SJCRH30 (cell line): Measurements from ENCODE around the gene PLEKHA1. TPM values are rescaled to one million over a fixed set of nuclear protein-coding genes. Genes with fewer than 3 reads are reported as not detected.

Experiments used
- DNase-seq, 2 experiments: peaks; one replicate each; pipeline ENCODE4 v3.0.0-alpha.2; 2015 to 2020
- H3K27ac ChIP-seq: fragments of 250-450 bp; sonication (Bioruptor Pico); 2 replicates; pipeline ENCODE4 v1.5.1; 2020; ENCODE audit warnings: mild to moderate bottlenecking, moderate library complexity
- H3K27me3 ChIP-seq: fragments of 250-450 bp; sonication (Bioruptor Pico); 2 replicates; pipeline ENCODE4 v1.5.1; 2020; ENCODE audit warnings: mild to moderate bottlenecking, moderate library complexity
- H3K36me3 ChIP-seq: fragments of 250-450 bp; sonication (Bioruptor Pico); 2 replicates; pipeline ENCODE4 v1.5.1; 2020; ENCODE audit warnings: mild to moderate bottlenecking, moderate library complexity
- H3K4me1 ChIP-seq: fragments of 250-450 bp; sonication (Bioruptor Pico); 2 replicates; pipeline ENCODE4 v1.5.1; 2020; ENCODE audit warnings: mild to moderate bottlenecking, moderate library complexity
- H3K4me3 ChIP-seq: fragments of 250-450 bp; sonication (Bioruptor Pico); 2 replicates; pipeline ENCODE4 v1.5.1; 2020; ENCODE audit warnings: mild to moderate bottlenecking, moderate library complexity
- H3K9me3 ChIP-seq: fragments of 250-450 bp; sonication (Bioruptor Pico); replicated peaks from 2 replicates; pipeline ENCODE4 v1.5.1; 2020; ENCODE audit warnings: mild to moderate bottlenecking, moderate library complexity
- total RNA-seq: library from RNA; depleted of rRNA; stranded (reverse); fragments of >200 nt; shearing (Covaris generic); gene quantifications from 2 replicates; pipeline ENCODE4 v1.2.3, GENCODE V29; 2014

The PLEKHA1 gene
- total RNA-seq, 1 experiment from 2014 or later: 31.9 TPM

DNA sequence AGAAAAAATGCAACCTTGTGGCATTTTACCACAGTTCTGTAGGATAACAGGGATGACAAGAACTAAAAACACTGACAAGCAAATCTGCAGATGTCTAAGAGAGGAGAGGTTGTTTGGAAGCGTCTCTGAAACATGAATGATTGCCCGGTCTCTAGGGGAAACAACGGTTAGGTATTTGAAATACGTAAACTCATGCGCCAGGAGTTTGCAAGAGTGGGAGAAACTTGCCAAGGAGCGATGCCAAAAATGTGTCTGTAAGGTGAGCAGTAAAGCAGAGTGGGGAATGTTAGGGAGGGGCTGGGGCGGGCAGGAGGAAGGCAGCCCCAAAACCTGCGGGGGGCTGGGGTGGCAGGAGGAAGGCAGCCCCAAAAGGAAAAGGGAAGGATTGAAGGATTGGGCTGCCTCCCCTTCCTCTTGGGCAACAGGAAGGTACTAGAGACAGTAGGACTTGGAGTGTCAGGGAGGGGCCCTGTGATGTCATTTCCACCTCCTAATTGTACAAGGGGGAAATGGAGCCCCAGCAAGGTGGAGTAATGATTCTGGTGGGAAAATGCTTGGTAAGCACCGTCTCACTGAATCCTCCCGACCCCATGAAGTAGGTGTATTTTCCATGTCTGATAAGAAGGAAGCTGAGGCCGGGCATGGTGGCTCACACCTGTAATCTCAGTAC is 33.2 kb upstream of the PLEKHA1 start:
- no peak overlapping the region for H3K27ac ChIP-seq
- H3K27me3 ChIP-seq: 0 out of 2 replicates have a peak, but pooled peaks cover 4% of the 10 kb centered on the region
- H3K36me3 ChIP-seq: no peaks in the 10 kb centered on the region
- DNase-seq: no peak
- H3K4me1 ChIP-seq: no peaks in the 10 kb centered on the region
- H3K4me3 ChIP-seq: no peak overlapping the region
- H3K9me3 ChIP-seq: no peaks in the 10 kb centered on the region

DNA sequence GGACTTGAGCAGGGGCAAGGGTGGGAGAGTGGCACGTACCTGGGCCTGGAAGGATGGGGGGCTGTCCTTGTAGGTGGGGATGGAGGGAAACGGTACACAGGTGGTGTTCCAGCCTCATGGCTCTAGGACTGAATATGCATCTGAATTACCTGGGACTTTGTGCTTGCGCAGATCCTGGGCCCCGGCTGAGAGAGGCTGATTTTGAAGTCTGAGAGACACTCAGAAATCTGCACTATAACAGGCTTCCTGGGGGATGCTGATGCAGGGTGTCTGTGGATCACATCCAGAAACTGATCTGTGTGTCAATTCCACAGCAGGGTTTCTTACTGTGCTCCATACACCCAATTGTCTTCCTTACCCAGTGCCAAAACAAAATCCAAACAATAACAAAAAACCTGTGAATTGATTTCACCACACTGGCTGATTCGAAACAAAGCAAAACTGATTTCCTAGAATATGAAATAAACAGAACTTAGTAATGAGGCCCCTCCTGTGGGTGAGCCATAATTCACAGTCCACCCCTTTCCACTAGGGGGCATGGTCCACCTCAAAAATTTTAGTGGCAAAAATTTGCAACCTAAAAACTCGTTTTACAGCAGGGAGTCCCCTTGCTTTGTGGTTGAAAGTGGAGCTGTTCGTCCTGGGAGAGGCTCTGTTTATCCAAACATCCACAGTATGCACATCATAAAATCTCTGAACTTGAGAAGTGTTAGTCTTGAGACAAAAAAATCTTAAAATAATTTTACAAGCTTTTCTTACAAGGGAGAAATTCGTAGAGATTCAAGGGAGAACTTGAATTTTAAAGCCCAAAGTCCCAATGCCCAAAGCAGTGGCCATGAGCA is 32.0 kb upstream of the PLEKHA1 start:
- H3K9me3 ChIP-seq: no peaks in the 10 kb centered on the region
- peak; percentile 36 to 68 for DNase-seq

GRCh38 chr10:122343135-122343800 is 31.2 kb upstream of the PLEKHA1 start:
- 0 out of 2 replicates have a peak, but pooled peaks cover 4% of the 10 kb centered on the region for H3K27me3 ChIP-seq
- H3K9me3 ChIP-seq: no peaks in the 10 kb centered on the region
- H3K4me1 ChIP-seq: no peaks in the 10 kb centered on the region
- no peak overlapping the region for H3K4me3 ChIP-seq
- DNase-seq: no peak
- H3K27ac ChIP-seq: no peak overlapping the region
- H3K36me3 ChIP-seq: no peaks in the 10 kb centered on the region

More for the DNA sequence above, 32.0 kb upstream of the PLEKHA1 start:
- Histone ChIP-seq H3K4me1 (no peaks in the 10 kb centered on the region), H3K27ac (no peak overlapping the region), H3K4me3 (no peak overlapping the region), H3K27me3 (0 out of 2 replicates have a peak, but pooled peaks cover 4% of the 10 kb centered on the region), H3K36me3 (no peaks in the 10 kb centered on the region)

GRCh38 chr10:122343936-122344335 is 30.6 kb upstream of the PLEKHA1 start:
- Histone ChIP-seq H3K4me1 (no peaks in the 10 kb centered on the region), H3K27ac (no peak overlapping the region), H3K27me3 (0 out of 2 replicates have a peak, but pooled peaks cover 4% of the 10 kb centered on the region), H3K4me3 (no peak overlapping the region), H3K9me3 (no peaks in the 10 kb centered on the region), H3K36me3 (no peaks in the 10 kb centered on the region)
- DNase-seq: no peak

GRCh38 chr10:122344741-122345258 is 29.7 kb upstream of the PLEKHA1 start:
- no peaks in the 10 kb centered on the region for H3K9me3 ChIP-seq

DNA sequence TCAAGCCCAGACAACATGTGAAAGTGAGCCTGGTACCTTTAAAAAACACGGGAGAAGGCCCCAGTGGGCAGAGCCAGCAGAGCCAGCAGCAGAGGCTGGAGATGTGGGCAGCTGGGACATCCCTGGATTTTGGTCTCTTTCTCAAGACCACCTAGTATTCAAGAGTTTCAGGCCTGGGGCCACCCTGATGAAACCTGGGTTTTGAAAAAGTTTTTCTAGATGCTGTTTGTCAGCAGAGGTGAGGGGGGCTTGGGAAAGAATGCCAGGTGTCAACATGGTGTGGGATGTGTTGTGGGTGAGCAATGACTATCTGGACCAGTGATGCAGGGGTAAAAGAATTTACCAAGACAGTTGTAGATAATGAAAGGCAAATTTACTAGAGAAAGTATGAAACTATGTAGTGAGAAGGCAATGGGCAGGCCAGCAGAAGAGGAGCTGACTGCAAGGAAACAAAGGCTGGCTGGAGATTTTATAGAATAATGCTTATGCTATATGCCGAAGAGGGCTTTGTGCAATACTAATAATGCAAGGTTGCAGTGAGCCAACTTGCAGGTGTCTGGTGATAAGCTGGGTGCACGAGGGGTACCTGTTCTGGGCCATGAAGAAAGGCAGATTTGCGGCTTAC is 28.1 kb upstream of the PLEKHA1 start:
- Histone ChIP-seq H3K36me3 (no peaks in the 10 kb centered on the region), H3K9me3 (no peaks in the 10 kb centered on the region), H3K4me3 (no peak overlapping the region), H3K27me3 (no peaks in the 10 kb centered on the region), H3K27ac (no peak overlapping the region), H3K4me1 (no peaks in the 10 kb centered on the region)
- DNase-seq: no peak

More at GRCh38 chr10:122344741-122345258, 29.7 kb upstream of the PLEKHA1 start:
- Histone ChIP-seq H3K27ac (no peak overlapping the region), H3K27me3 (0 out of 2 replicates have a peak, but pooled peaks cover 2% of the 10 kb centered on the region), H3K4me3 (no peak overlapping the region), H3K36me3 (no peaks in the 10 kb centered on the region), H3K4me1 (no peaks in the 10 kb centered on the region)
- no peak for DNase-seq

- H3K27me3 ChIP-seq: 0 out of 2 replicates have a peak, but pooled peaks cover 3% of the 10 kb centered on the region
- DNase-seq: no peak
- no peaks in the 10 kb centered on the region for H3K36me3 ChIP-seq
- no peaks in the 10 kb centered on the region for H3K9me3 ChIP-seq
- H3K27ac ChIP-seq: no peak overlapping the region
- H3K4me3 ChIP-seq: no peak overlapping the region
- no peaks in the 10 kb centered on the region for H3K4me1 ChIP-seq
Observed at GRCh38 chr10:122347170-122347841, 27.2 kb upstream of the PLEKHA1 start.

DNA sequence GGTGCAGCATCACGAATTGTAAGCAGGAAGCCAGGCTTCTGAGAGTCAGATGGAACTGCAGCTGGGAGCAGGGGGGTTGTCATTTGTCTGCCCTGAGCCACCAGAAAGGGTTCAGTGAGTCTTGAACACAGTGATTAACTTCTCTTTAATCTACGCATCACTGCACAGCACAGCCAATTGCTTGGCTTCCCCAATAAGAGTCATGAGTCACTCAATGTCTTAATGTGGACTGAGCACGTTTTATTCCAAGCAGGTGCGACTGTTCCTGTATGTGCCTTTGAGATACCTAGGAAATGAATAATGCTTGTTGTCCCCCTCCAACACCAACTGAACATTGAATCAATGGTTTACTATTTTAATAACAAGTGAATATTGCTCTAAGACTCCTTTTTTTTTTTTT is 26.0 kb upstream of the PLEKHA1 start:
- Histone ChIP-seq H3K4me3 (no peak overlapping the region), H3K36me3 (no peaks in the 10 kb centered on the region), H3K27ac (no peak overlapping the region), H3K9me3 (no peaks in the 10 kb centered on the region), H3K27me3 (peaks cover 12% of the 10 kb centered on the region; the same call in 1 of the 2 replicates), H3K4me1 (no peaks in the 10 kb centered on the region)
- no peak for DNase-seq

- Histone ChIP-seq H3K27ac (no peak overlapping the region), H3K27me3 (peaks cover 13% of the 10 kb centered on the region; the same call in 1 of the 2 replicates), H3K9me3 (no peaks in the 10 kb centered on the region), H3K4me1 (no peaks in the 10 kb centered on the region), H3K4me3 (no peak overlapping the region), H3K36me3 (no peaks in the 10 kb centered on the region)
- DNase-seq: no peak
Observed at GRCh38 chr10:122348935-122349361, 25.6 kb upstream of the PLEKHA1 start.

DNA sequence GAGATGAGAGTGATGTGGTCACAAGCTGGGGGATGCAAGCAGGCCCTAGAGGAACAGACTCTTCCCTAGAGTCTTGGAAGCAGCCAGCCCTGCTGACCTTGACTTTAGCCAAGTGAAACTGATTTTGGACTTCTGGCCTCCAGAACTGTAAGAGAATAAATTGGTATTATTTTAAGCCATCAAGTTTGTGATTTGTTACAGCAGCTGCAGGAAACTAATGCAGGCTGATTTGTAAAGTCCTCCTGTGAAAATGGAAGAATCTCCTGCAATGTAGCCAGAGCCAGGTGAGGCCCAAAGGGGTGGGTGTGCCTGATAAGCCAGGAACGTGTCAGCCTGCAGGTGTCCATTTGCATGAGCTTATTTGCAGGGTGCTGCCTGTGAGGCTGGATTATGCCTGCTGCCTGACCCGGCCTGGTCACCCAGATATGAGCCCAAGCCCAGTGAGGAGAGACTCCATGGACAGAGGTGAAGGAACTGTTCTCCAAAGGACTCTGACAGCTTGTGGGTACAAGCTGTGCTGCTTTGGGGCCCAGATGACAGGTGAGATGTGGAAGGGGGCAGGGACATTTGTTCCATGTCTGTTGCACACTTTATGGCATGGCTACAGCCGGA is 24.6 kb upstream of the PLEKHA1 start:
- no peak for DNase-seq
- Histone ChIP-seq H3K27ac (no peak overlapping the region), H3K27me3 (peaks cover 13% of the 10 kb centered on the region; the same call in 1 of the 2 replicates), H3K36me3 (no peaks in the 10 kb centered on the region), H3K4me1 (no peaks in the 10 kb centered on the region), H3K4me3 (no peak overlapping the region), H3K9me3 (no peaks in the 10 kb centered on the region)

DNA sequence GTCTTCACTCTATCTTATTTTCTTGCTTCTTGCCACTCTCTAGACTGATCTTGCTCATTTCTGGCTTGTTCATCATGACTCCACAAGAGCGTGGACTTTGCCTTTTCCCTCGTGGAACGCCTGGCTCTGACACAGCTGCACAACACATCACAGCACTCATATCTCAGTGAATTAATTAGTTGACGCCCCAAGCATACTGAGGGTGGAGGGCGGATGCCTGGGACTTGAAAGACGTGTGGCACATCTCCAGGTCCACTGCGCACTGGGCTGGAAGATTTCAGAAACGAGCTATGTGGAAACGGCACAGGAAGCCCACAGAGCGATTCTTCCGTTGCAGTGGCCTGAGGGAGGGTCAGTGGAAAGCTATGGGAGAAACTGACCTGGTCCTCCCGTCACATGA is 23.6 kb upstream of the PLEKHA1 start:
- H3K9me3 ChIP-seq: no peaks in the 10 kb centered on the region
- H3K4me1 ChIP-seq: no peaks in the 10 kb centered on the region
- H3K27me3 ChIP-seq: peaks cover 13% of the 10 kb centered on the region; the same call in 1 of the 2 replicates
- H3K36me3 ChIP-seq: no peaks in the 10 kb centered on the region
- no peak overlapping the region for H3K27ac ChIP-seq
- no peak overlapping the region for H3K4me3 ChIP-seq
- DNase-seq: no peak

DNA sequence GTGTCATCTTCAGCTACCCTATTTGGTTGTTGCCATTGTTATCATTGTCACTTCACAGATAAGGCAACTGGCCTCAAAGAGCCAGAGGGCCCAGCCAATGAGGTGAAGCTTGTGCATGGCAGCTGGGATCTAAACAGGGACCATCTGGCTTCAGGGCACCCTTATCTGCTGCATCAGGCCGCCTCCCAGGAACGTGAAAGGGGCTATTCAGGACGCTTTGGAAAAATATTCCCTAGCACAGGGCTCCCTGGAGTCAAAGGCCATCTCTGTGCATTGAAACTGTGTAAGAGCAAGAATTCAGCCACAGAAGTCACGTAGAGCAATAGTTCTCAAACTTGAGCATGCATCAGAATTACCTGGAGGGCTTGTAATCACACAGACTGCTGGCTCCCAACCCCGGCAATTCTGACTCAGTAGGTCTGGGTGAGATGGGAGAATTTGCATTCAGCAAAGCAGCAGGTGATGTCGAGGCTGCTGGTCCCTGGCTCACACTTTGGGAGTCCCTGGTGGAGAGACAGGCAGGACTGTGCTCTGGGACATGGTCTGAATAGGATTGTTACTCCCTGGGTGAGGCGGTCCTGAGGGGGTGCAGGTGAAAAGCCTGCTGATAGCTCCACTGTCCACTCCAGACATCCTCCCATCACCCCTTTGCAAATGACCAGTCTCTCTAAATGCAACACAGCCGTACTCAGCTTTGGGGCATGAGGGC is 21.5 kb upstream of the PLEKHA1 start:
- no peaks in the 10 kb centered on the region for H3K9me3 ChIP-seq
- no peak overlapping the region for H3K27ac ChIP-seq
- H3K27me3 ChIP-seq: peaks cover 13% of the 10 kb centered on the region; the same call in 1 of the 2 replicates
- H3K4me1 ChIP-seq: no peaks in the 10 kb centered on the region
- H3K4me3 ChIP-seq: no peak overlapping the region
- no peaks in the 10 kb centered on the region for H3K36me3 ChIP-seq
- DNase-seq: no peak

GRCh38 chr10:122354383-122354782 is 20.1 kb upstream of the PLEKHA1 start:
- H3K27me3 ChIP-seq: peaks cover 13% of the 10 kb centered on the region; the same call in 1 of the 2 replicates
- no peaks in the 10 kb centered on the region for H3K36me3 ChIP-seq
- H3K4me3 ChIP-seq: no peak overlapping the region
- H3K4me1 ChIP-seq: no peaks in the 10 kb centered on the region
- no peaks in the 10 kb centered on the region; the same call in 1 of the 2 replicates for H3K9me3 ChIP-seq
- DNase-seq: no peak
- no peak overlapping the region for H3K27ac ChIP-seq
